ENCODE measurements around the gene SPTA1.

The SPTA1 gene

GRCh38 chr1:158685085-158685484 lies 1.4 kb downstream of the SPTA1 start:
- DNase-seq (ENCODE audit: low read depth in 2 of 2) = no peak

- DNase-seq (ENCODE audit: low read depth in 2 of 2) = no peak
Observed at GRCh38 chr1:158681606-158682005, 4.9 kb downstream of the SPTA1 start.

- no peak for DNase-seq (ENCODE audit: low read depth in 2 of 2)
Observed at GRCh38 chr1:158679289-158679688, 7.2 kb downstream of the SPTA1 start.

- no peak for DNase-seq (ENCODE audit: low read depth in 2 of 2)
Observed at GRCh38 chr1:158675563-158676323, 10.8 kb downstream of the SPTA1 start.

- no peak for DNase-seq (ENCODE audit: low read depth in 2 of 2)
Observed at GRCh38 chr1:158674302-158674701, 12.2 kb downstream of the SPTA1 start.

- no peak for DNase-seq (ENCODE audit: low read depth in 2 of 2)
Observed at GRCh38 chr1:158666037-158666436, 20.5 kb downstream of the SPTA1 start.

GRCh38 chr1:158654571-158654970 lies 31.9 kb downstream of the SPTA1 start:
- no peak for DNase-seq (ENCODE audit: low read depth in 2 of 2)

GRCh38 chr1:158654086-158654485 lies 32.4 kb downstream of the SPTA1 start:
- DNase-seq (ENCODE audit: low read depth in 2 of 2) = no peak

GRCh38 chr1:158652721-158653334 lies 33.7 kb downstream of the SPTA1 start:
- DNase-seq (ENCODE audit: low read depth in 2 of 2) = no peak

GRCh38 chr1:158649052-158649451 lies 37.5 kb downstream of the SPTA1 start:
- no peak for DNase-seq (ENCODE audit: low read depth in 2 of 2)

GRCh38 chr1:158646465-158646864 lies 40.0 kb downstream of the SPTA1 start:
- no peak for DNase-seq (ENCODE audit: low read depth in 2 of 2)

- no peak for DNase-seq (ENCODE audit: low read depth in 2 of 2)
Observed at GRCh38 chr1:158644449-158644848, 42.1 kb downstream of the SPTA1 start.

- no peak for DNase-seq (ENCODE audit: low read depth in 2 of 2)
Observed at GRCh38 chr1:158638904-158639303, 47.6 kb downstream of the SPTA1 start.

GRCh38 chr1:158638146-158638545 lies 48.4 kb downstream of the SPTA1 start:
- no peak for DNase-seq (ENCODE audit: low read depth in 2 of 2)

- DNase-seq (ENCODE audit: low read depth in 2 of 2) = no peak
Observed at GRCh38 chr1:158613764-158614163, 72.8 kb downstream of the SPTA1 start.

- DNase-seq (ENCODE audit: low read depth in 2 of 2) = no peak
Observed at GRCh38 chr1:158611916-158612315, 74.6 kb downstream of the SPTA1 start.

- DNase-seq (ENCODE audit: low read depth in 2 of 2) = no peak
Observed at GRCh38 chr1:158607296-158607695, 79.2 kb downstream of the SPTA1 start.

GRCh38 chr1:158604968-158605367 lies 81.5 kb downstream of the SPTA1 start, which contains the start of gene OR10Z1:
Gene OR10Z1, plus strand, starts transcription at chr1:158605268. Its CDS starts 1,171 bp downstream, at chr1:158606439.
- no peak for DNase-seq (ENCODE audit: low read depth in 2 of 2)

- DNase-seq (ENCODE audit: low read depth in 2 of 2) = no peak
Observed at GRCh38 chr1:158600735-158601134, 85.8 kb downstream of the SPTA1 start.

GRCh38 chr1:158586942-158587341 lies 99.6 kb downstream of the SPTA1 start:
- DNase-seq (ENCODE audit: low read depth in 2 of 2) = no peak

- no peak for DNase-seq (ENCODE audit: low read depth in 2 of 2)
Observed at GRCh38 chr1:158583962-158584361, 102.6 kb downstream of the SPTA1 start.

GRCh38 chr1:158579733-158580132 lies 106.8 kb downstream of the SPTA1 start, which contains the start of gene OR10X1:
Gene OR10X1, minus strand, starts transcription at chr1:158579899. Its CDS starts 0 bp downstream, at chr1:158579899.
- no peak for DNase-seq (ENCODE audit: low read depth in 2 of 2)

- DNase-seq (ENCODE audit: low read depth in 2 of 2) = no peak
Observed at GRCh38 chr1:158577561-158577960, 109.0 kb downstream of the SPTA1 start.
